ENCODE measurements around the gene ARHGEF28.

The ARHGEF28 gene

DNA sequence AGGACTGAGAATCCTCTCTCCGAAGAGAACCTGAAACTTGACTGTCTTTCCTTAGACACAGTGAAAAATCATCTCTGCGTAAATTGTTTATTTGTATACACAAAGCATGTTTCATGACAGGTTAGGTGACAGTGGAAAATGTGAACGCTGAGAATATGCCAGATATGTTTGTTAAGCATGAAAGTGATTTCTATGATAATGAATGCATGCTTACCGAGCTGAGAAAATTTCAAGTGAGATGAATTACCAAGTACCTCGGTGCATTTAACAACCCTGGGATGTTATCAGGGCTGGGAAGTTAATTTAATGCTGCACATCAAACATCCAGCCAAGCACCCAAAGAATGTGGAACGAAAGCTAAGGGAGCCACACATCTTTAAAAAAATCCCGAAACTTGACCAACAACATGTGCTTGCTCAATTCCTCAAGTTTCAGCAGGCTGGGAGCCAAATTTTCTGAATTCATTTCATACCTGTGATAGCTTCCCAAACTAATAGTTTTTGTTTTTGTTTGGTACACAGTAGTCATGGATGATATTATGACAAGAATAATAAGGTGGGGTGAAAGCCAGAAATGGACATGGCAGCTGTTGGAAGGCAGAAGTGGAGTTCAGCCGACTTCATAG, 336.9 kb downstream of the ARHGEF28 start:
- DNase-seq (ENCODE audit: low spot score): no peak

DNA sequence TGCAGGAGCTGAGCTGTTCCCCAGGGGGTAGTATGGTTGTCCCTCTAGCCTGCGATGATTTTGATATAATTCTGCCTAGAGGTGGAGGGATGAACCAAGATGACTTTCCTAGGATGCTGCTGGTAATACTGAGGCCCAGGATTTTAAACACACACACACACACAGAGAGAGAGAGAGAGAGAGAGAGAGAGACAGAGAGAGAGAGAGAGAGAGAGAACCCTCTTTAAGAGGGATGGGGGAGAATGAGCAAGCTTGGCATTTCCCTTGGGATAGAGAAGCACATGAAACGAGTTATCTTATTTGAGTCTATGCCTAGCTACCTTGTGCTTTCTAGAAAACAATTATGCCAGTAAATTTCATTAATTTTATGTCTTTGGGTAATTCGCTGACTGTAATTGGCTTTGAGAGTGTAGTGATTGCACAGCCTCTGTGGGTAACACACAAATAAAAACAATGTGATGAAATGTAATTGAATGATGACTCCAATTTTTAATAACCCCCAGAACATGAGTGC, 338.4 kb downstream of the ARHGEF28 start:
- DNase-seq (ENCODE audit: low spot score): no peak

DNA sequence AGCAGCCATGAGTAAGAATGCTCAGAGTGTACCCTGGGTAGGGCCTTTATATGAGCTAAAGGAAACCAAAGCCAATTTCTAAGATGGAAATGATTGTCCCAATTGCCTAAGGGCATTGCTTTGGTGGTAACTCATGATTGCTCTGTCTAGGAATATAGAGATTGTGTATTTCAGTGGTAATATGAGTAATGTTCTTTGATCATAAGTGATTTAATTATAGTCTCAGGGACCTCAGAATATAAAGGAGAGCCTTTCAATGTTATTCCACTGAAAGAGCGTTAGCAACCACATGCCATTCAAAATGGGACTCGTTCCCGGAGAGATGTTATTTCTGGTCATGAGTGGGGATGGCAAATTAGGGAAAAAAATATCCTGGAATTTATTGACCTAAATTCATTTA, 340.5 kb downstream of the ARHGEF28 start:
- peak; percentile 49 for DNase-seq (ENCODE audit: low spot score)

DNA sequence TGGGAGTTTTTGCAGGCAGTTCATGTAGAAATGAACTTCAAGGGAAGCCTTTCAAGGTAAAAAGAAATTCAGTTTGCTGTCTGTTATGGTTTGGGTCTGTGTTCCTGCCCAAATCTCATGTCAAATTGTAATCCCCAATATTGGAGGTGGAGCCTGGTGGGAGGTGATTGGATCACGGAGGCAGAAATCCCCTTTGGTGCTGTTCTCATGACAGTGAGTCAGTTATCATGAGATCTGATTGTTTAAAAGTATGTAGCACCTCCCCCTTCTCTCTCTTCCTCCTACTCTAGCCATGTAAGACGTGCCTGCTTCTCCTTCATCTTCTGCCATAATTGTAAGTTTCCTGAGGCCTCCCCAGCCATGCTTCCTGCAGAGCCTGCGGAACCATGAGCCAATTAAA, 341.4 kb downstream of the ARHGEF28 start:
- DNase-seq (ENCODE audit: low spot score): peak; percentile 35

DNA sequence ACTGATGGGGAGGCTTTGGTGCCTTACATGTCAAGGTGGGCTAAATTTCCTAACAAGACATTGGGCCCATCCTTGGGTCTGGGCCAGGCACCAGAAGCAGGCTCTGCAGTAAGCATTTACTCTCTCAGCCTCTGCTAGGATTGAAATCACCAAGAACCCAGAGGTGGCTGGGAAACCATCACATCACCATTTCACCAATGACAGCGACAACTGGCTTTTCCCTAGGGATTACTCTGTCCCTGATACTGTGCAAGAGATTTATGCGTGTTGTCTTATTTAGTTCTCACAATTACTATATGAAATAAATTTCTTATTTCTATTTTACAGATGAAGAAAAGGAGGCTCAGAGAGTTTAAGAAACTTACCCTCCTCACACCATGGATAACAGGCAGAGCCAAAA, 342.2 kb downstream of the ARHGEF28 start:
- no peak for DNase-seq (ENCODE audit: low spot score)

DNA sequence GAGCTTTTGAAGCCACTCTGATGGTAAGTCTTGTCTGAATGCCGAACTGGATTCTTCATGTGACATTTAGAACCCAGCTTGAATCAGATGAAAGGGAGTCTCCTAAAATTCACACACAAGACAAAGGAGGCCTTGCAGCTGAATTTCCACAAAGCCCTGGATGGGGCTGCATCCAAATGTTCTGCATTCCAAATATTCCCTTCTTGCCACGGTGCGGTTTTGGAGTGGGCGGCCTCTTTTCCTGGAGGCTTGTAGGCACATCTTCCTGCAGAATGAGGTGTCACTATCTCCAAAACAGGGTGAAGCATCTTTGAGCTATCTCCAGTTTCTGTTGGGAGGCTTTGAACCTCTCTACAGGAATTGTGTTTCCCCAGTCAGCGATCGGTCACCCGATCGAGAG, 342.7 kb downstream of the ARHGEF28 start:
- peak; percentile 68 for DNase-seq (ENCODE audit: low spot score)

DNA sequence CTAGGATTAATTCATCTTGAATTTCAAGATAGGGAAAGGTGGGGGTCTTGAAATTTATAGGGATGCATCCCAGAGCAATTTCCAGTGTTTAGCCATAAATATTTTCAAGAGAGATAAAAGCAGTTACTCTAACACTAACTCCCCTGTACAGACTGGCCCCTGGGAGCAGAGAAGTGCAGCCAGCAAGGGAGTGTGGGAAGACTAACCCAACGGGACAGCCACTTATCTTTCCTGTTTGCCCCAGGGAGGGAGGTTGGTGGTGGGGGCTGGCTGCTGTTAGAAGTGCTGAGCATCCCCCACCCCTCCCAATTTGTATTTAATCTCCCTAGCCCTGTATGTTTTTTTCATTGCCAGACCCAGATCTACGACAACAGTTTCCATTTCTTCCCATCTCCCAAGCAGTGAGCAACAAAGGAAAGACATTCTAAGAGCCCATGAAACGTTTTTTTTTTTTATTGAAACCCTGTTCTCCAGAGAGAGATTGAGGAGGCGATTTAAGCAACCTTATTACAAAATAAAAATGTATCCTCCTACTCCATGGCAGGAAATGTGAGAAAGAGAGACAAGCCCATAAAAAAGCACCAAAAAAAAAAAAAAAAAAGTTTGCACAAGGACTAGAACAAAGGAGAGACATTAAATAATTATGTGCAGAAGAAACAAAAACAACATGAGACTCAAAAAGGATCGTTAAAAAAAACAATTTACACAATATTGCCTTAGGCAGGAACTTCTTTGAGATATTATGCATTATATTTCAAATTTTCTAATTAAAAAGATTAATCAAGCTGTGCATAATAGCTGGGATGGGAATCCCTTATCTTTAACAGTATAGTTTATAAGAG, 343.4 kb downstream of the ARHGEF28 start:
- peak; percentile 40 for DNase-seq (ENCODE audit: low spot score)

DNA sequence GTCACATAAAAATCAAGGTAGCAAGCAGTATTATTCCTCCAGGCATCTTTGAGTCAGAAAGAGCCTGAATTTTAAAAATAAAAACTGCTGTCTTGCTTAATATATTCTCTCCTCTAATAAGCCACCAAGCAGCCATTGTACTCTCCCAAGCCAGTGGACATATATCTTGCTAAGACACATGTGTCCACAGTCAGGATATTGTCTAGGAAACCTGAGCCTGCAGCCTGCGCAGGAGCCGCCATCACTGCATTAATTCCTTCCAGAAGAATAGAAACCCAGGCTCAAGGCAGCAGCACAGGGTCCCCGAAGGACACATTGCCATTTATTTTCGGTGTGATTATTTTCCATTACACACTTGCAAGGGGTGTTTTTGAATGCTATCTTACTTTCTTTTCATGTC, 345.3 kb downstream of the ARHGEF28 start:
- DNase-seq (ENCODE audit: low spot score): no peak

DNA sequence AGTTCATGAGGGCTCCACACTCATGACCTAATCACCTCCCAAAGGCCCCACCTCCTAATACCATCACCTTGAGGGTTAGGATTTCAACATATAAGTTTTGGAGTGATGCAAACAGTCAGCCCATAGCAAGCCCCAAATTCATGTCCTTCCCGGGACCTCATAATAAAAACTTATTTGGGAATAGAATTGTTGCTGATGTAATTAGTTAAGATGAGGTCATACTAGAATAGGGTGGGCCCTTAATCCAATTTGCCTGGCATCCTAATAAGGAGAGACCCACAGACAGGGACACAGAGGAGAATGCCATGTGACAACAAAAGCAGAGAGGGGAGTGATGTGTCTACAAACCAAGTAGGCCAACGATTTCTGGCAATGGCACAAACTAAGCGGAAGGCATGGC, 347.1 kb downstream of the ARHGEF28 start:
- no peak for DNase-seq (ENCODE audit: low spot score)

DNA sequence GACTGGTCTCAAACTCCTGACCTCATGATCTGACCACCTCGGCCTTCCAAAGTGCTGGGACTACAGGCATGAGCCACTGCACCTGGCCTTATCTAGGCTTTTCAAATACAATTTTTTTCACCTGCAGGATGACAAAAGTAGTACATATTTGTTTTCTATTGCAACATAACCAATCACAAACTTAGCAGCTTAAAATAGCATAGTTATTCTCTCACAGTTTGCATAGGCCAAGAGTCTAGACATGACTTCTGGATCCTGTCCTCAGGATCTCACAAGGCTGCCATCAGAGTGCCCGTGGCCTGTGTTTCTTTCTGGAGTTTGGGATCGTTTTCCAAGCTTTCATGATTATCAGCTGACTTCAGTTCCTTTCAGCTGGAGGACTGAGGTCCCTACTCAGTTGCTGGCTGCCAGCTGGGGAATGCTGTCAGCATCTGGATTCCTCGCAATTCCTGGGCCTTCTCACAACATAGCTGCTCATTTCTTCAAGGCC, 348.9 kb downstream of the ARHGEF28 start:
- no peak for DNase-seq (ENCODE audit: low spot score)

DNA sequence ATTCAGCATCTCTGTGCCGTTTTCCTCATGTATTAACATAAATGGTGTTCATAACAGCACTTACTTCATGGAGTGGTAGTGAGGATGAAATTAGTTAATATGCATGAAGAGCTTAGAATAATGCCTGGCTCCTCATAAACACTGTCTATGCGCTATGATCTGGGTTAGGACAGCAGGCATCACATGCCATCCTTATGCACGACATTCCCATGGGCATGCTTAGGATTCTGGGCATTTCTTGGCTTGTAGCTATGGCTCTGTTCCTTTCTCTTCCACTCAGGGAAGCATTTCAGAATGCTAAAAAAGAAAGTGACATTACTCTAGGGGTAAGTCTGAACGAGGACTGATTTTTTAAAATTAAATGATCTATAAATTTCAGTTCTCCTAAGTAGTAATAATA, 349.8 kb downstream of the ARHGEF28 start:
- DNase-seq (ENCODE audit: low spot score): no peak

DNA sequence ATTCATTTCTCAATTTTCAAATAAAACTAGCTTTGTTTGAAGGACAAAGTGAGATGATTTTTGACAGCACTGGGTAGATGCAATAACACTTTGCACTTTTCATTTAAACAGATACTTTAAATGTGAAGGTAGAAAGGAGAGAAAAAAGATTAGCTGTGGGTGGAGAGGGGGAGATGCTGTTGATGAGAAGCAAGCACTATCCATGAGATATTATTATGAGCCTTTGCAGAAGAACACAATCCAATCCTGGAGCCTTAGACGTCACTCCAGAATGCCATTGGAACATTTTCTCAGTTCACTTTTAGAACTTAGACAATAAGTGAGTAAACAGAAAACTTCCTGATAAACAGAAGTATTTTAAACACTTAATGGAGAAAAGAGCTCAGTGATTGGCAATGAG, 351.1 kb downstream of the ARHGEF28 start:
- DNase-seq (ENCODE audit: low spot score): peak; percentile 49

DNA sequence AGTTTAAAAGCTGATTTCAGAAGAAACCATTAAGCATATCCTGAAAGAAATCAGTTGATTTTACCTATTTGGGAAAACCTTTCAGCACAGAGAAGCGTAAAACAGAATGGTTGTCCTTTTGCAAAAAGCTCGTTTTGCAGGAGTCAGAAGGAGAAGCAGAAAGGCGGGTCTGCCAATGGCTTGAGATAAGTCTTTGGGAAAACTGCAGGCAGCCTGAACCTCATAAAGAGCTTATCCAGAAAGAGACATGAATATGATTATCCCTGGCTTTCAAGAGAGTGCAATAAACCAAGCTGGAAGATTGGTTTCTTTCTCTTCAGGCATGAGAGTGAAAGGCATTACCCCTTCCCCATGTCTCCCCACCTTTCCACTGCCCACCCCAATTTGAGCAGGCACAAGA, 353.3 kb downstream of the ARHGEF28 start:
- no peak for DNase-seq (ENCODE audit: low spot score)

DNA sequence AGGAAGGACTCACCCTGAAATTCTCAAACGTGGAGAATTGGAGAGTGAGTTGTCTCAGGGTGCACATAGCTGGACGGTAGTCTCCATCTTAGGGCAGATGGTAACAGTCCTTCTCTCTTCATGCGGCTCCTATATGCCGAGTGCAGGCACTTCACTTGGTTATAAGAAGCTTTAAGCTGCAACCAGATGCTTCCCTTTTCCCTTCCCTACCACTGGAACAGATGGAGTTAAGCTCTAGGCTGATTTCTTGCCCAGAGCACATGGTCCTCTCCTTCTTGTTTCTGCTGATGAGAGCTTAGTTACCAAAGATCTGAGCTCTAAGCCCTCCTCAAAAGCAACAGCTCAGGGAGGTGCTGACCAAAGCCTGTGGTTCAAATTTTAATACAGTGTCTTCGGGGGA, 355.7 kb downstream of the ARHGEF28 start:
- no peak for DNase-seq (ENCODE audit: low spot score)

DNA sequence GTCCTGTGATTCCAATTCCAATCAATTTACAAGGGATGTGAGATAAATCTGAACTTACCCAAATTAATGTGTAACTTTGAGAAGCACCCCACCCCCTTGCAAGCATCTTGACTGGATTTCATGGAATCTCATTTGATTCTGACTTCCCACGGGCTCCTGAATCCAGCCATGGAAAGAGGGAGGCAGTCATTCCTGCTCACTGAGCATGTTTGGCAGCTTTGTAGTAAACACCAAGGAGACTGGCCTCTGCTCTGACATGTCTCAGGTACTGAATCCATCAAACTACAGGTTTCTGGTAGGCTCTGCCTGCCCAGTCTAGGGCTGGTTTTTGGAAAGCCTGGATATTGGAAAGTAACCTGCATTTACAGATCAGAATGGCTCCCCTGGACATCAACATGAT, 357.6 kb downstream of the ARHGEF28 start:
- DNase-seq (ENCODE audit: low spot score): no peak

DNA sequence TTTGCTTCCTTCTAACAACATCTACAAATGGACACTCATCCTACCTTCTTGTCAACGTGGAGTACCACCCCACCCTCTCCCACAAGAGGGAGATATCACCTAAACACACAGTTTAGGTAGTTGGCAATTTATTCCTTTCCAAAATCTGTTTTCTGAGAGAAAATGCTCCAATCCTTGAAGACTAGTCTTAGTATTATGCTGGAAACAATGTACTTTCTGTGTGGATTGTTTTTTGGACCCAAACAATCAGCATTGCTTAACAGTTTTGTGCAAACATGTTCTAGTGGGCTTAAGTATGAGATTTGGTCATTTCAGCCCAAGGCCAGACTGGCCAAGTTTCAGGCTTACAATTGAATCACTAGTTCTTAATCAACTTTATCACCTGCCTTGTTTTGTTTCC, 359.1 kb downstream of the ARHGEF28 start:
- DNase-seq (ENCODE audit: low spot score): no peak

DNA sequence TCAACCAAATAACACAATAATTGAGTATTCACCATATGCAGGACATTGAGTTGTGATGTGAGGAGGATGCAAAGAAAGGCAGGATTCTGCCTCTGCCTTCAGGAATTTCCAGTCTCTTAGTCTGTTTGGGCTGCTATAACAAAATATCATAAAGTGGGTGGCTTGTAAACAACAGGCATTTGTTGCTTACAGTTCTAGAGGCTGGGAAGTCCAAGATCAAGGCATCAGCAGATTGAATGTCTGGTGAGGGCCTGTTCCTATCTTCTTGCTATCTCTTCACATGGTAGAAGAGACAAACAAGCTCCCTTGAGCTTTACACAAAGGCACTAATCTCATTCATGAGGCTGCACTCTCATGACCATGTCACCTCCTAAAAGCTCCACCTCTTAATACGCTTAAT, 360.7 kb downstream of the ARHGEF28 start:
- no peak for DNase-seq (ENCODE audit: low spot score)

DNA sequence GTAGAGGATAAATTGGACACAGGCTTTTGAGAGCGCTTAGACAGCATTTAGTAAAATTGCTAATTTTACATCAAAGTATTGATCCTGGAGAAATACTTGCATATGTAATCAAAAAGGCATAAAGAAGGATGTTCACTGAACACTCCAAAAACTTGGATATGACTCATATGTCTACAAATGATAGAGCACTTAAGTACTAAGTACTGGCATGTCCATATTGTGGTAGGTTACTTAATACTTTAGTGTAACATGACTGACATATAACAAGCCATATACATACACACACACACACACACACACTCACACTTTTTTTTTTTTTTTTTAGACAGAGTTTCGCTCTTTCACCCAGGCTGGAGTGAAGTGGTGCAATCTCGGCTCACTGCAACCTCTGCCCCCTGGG, 361.9 kb downstream of the ARHGEF28 start:
- DNase-seq (ENCODE audit: low spot score): no peak

DNA sequence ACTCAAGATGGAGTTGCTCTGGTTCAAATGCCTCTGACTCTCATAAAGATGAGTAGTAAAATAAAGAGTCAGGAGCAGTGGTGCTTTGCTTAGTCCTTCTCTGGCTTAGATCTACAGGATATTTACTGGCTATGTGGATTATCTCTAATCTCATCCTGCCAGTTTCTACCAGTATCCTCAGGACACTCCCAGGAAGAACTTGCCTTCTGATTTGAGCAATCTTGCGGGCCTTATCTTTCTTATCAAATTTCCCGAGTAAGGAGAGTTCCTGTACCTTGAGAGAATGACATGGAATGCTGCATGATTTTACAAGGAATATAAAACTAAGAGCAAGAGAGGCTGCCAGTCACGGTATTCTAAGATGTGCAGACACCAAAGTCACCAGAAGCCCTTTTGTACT, 364.0 kb downstream of the ARHGEF28 start:
- DNase-seq (ENCODE audit: low spot score): no peak
